IMR-90 (cell line): ENCODE data around the gene MAP1A.

Experiments
- CTCF ChIP-seq: conservative IDR thresholded peaks from 2 replicates; pipeline ENCODE4 v1.5.1; 2012; ENCODE audit warnings: mild to moderate bottlenecking, low read depth, low read length, improper control_type of control experiment
- FOS ChIP-seq: fragments of 150-350 bp; IDR thresholded peaks from 2 replicates; pipeline ENCODE4 v1.6.1; 2016; ENCODE audit warnings: low read depth, low read length
- MAFK ChIP-seq: IDR thresholded peaks from 2 replicates; pipeline ENCODE4 v1.6.1; 2012; ENCODE audit warnings: low read depth, low read length, improper control_type of control experiment
- MXI1 ChIP-seq: IDR thresholded peaks from 2 replicates; pipeline ENCODE4 v1.6.1; 2012; ENCODE audit warnings: low read depth, mild to moderate bottlenecking, low read length, moderate library complexity, borderline replicate concordance
- NFE2L2 ChIP-seq: fragments of 150-350 bp; IDR thresholded peaks from 2 replicates; pipeline ENCODE4 v1.6.1; 2016; ENCODE audit warnings: low read depth, mild to moderate bottlenecking, low read length
- POLR2A ChIP-seq: IDR thresholded peaks from 2 replicates; pipeline ENCODE4 v1.6.1; 2012; ENCODE audit warnings: mild to moderate bottlenecking, low read depth, low read length
- RAD21 ChIP-seq: IDR thresholded peaks from 2 replicates; pipeline ENCODE4 v1.6.1; 2012; ENCODE audit warnings: low read length, improper control_type of control experiment
- TF ChIP-seq, protein P1 (sequence below): fragments of 150-350 bp; IDR thresholded peaks from 2 replicates; pipeline ENCODE4 v1.6.1; 2017; ENCODE audit warnings: mild to moderate bottlenecking, antibody characterized with exemption, low read length, low read depth

- no peak for TF ChIP-seq CTCF
- TF ChIP-seq NFE2L2: peak; percentile 84
- no peak for TF ChIP-seq MXI1
- TF ChIP-seq RAD21: no peak
- TF ChIP-seq POLR2A: no peak
- TF ChIP-seq, protein P1, sequence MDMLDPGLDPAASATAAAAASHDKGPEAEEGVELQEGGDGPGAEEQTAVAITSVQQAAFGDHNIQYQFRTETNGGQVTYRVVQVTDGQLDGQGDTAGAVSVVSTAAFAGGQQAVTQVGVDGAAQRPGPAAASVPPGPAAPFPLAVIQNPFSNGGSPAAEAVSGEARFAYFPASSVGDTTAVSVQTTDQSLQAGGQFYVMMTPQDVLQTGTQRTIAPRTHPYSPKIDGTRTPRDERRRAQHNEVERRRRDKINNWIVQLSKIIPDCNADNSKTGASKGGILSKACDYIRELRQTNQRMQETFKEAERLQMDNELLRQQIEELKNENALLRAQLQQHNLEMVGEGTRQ: no peak
- no peak for TF ChIP-seq FOS
- peak; percentile 81 for TF ChIP-seq MAFK
Measured at GRCh38 chr15:43505738-43506137, 11.7 kb upstream of the MAP1A start.
